AG09309 (cell line): ENCODE measurements around the gene PLA2G1B.

Source experiments
- DNase-seq: peaks from one replicate; pipeline ENCODE4 v3.0.0-alpha.2; 2010; ENCODE audit warnings: low read depth
- H3K4me3 ChIP-seq: 2 replicates; pipeline ENCODE4 v1.5.1; 2011; ENCODE audit warnings: mild to moderate bottlenecking, low read depth, low read length, moderate library complexity; ENCODE audit not compliant: control insufficient read depth
- CTCF ChIP-seq: IDR thresholded peaks from 2 replicates; pipeline ENCODE4 v1.5.1; 2011; ENCODE audit warnings: mild to moderate bottlenecking, low read depth, low read length, inconsistent platforms; ENCODE audit not compliant: insufficient read depth, control insufficient read depth; ENCODE audit errors: missing control alignments

PLA2G1B gene

GRCh38 chr12:120316798-120317223, 10.8 kb downstream of the PLA2G1B start:
- DNase-seq = no peak
- TF ChIP-seq CTCF = no peak

GRCh38 chr12:120314220-120314619, 13.4 kb downstream of the PLA2G1B start:
- no peak for DNase-seq
- no peak overlapping the region for H3K4me3 ChIP-seq
- peak; percentile 27 for TF ChIP-seq CTCF

More at GRCh38 chr12:120316798-120317223, 10.8 kb downstream of the PLA2G1B start:
- H3K4me3 ChIP-seq = peak overlapping the region; percentile 86

GRCh38 chr12:120301962-120302815, 25.4 kb downstream of the PLA2G1B start, which contains the start of gene SIRT4:
Gene SIRT4 (plus strand): TSS chr12:120302321. CDS start chr12:120303562, 1,241 bp downstream.
- peak within 1 kb of the TSS; percentile 71 for H3K4me3 ChIP-seq
- peak; percentile 79 for TF ChIP-seq CTCF
- DNase-seq = peak; percentile 75

- H3K4me3 ChIP-seq = peak within 1 kb of the TSS; percentile 47
- DNase-seq = peak; percentile 73
- no peak for TF ChIP-seq CTCF
Observed at GRCh38 chr12:120292661-120293531, 34.7 kb downstream of the PLA2G1B start, which contains the start of gene RNU4-1. Gene RNU4-1 (minus strand): TSS chr12:120293237.

- peak overlapping the region; percentile 47 for H3K4me3 ChIP-seq
- TF ChIP-seq CTCF = no peak
Observed at GRCh38 chr12:120292411-120292660, 35.2 kb downstream of the PLA2G1B start.

GRCh38 chr12:120290609-120291305, 36.8 kb downstream of the PLA2G1B start:
- TF ChIP-seq CTCF = no peak
- no peak for DNase-seq
- no peak overlapping the region for H3K4me3 ChIP-seq

More at GRCh38 chr12:120292411-120292660, 35.2 kb downstream of the PLA2G1B start:
- no peak for DNase-seq
